Neural cell (in vitro differentiated cells): ENCODE measurements around the gene GRID2IP. TPM values are rescaled to one million over a fixed set of nuclear protein-coding genes. Genes with fewer than 3 reads are reported as not detected.

Source experiments
- H2AFZ ChIP-seq: fragments of 200-600, 300-800 bp; sonication (generic), shearing (Covaris generic); 2 replicates; pipeline ENCODE4 v1.6.0; 2014; ENCODE audit warnings: low read depth, mild to moderate bottlenecking, antibody characterized with exemption, low read length, moderate library complexity
- H3F3A ChIP-seq: fragments of 200-600 bp; shearing (Covaris generic); 2 replicates; pipeline ENCODE4 v1.6.1; 2016; ENCODE audit warnings: mild to moderate bottlenecking, moderate library complexity, mixed read lengths, antibody characterized with exemption, low read length; ENCODE audit not compliant: insufficient read depth, poor library complexity, severe bottlenecking
- H3K27ac ChIP-seq: fragments of 200-600, 300-800 bp; sonication (generic), shearing (Covaris generic); 2 replicates; pipeline ENCODE4 v1.5.1; 2014; ENCODE audit warnings: mild to moderate bottlenecking, low read length, moderate library complexity
- H3K27me3 ChIP-seq: fragments of 300-800, 200-600 bp; sonication (generic), shearing (Covaris generic); 2 replicates; pipeline ENCODE4 v1.6.0; 2014; ENCODE audit warnings: mild to moderate bottlenecking, low read depth, low read length, moderate library complexity; ENCODE audit not compliant: insufficient read depth
- H3K36me3 ChIP-seq: fragments of 300-800, 200-600 bp; sonication (generic), shearing (Covaris generic); 2 replicates; pipeline ENCODE4 v1.5.1; 2014; ENCODE audit warnings: mild to moderate bottlenecking, antibody characterized with exemption, low read length, moderate library complexity; ENCODE audit not compliant: insufficient read depth
- H3K4me2 ChIP-seq: fragments of 300-800, 200-600 bp; sonication (generic), shearing (Covaris generic); 2 replicates; pipeline ENCODE4 v1.6.0; 2014; ENCODE audit warnings: mild to moderate bottlenecking, low read length
- H3K4me3 ChIP-seq: fragments of 300-800, 200-600 bp; sonication (generic), shearing (Covaris generic); 2 replicates; pipeline ENCODE4 v1.5.1; 2014; ENCODE audit warnings: mild to moderate bottlenecking, low read length, moderate library complexity
- H3K79me2 ChIP-seq: fragments of 200-600 bp; shearing (Covaris generic); replicated peaks from 2 replicates; pipeline ENCODE4 v1.6.0; 2014; ENCODE audit warnings: mild to moderate bottlenecking, low read length, moderate library complexity; ENCODE audit not compliant: insufficient read depth
- H3K9ac ChIP-seq: fragments of 300-800, 200-600 bp; sonication (generic), shearing (Covaris generic); 2 replicates; pipeline ENCODE4 v1.6.1; 2016; ENCODE audit warnings: mild to moderate bottlenecking, low read length, mixed read lengths
- H3K9me2 ChIP-seq: fragments of 200-600 bp; shearing (Covaris generic); 2 replicates; pipeline ENCODE4 v1.6.1; 2016; ENCODE audit warnings: mild to moderate bottlenecking, low read length, mixed read lengths; ENCODE audit not compliant: insufficient read depth
- H3K9me3 ChIP-seq: fragments of 200-600, 300-800 bp; sonication (generic), shearing (Covaris generic); 2 replicates; pipeline ENCODE4 v1.6.1; 2016; ENCODE audit warnings: mild to moderate bottlenecking, mixed run types, low read length, moderate library complexity, mixed read lengths
- H4K20me1 ChIP-seq: fragments of 200-600 bp; shearing (Covaris generic); 2 replicates; pipeline ENCODE4 v1.6.1; 2016; ENCODE audit warnings: mild to moderate bottlenecking, mixed run types; ENCODE audit not compliant: insufficient read depth
- CTCF ChIP-seq: fragments of 450-650 bp; IDR thresholded peaks from 2 replicates; pipeline ENCODE4 v1.5.1; 2014; ENCODE audit warnings: antibody characterized with exemption, mild to moderate bottlenecking, moderate library complexity; ENCODE audit not compliant: poor library complexity, severe bottlenecking
- EP300 ChIP-seq: fragments of 450-650 bp; conservative IDR thresholded peaks from 2 replicates; pipeline ENCODE4 v1.6.1; 2014; ENCODE audit warnings: antibody characterized with exemption, mild to moderate bottlenecking, moderate library complexity; ENCODE audit not compliant: poor library complexity, severe bottlenecking
- EZH2 ChIP-seq: fragments of 200-600, 300-800 bp; shearing (Covaris generic), sonication (generic); IDR thresholded peaks from 2 replicates; pipeline ENCODE4 v1.6.1; 2014; ENCODE audit warnings: antibody characterized with exemption, low read length, borderline replicate concordance, mild to moderate bottlenecking; ENCODE audit not compliant: insufficient read depth, poor library complexity, severe bottlenecking
- MXI1 ChIP-seq: fragments of 450-650 bp; conservative IDR thresholded peaks from 2 replicates; pipeline ENCODE4 v1.6.1; 2014; ENCODE audit warnings: antibody characterized with exemption, mild to moderate bottlenecking; ENCODE audit not compliant: poor library complexity, severe bottlenecking
- POLR2AphosphoS5 ChIP-seq: IDR thresholded peaks from 2 replicates; pipeline ENCODE4 v1.6.1; 2012
- RAD21 ChIP-seq: fragments of 450-650 bp; conservative IDR thresholded peaks from 2 replicates; pipeline ENCODE4 v1.6.1; 2014; ENCODE audit warnings: antibody characterized with exemption, mild to moderate bottlenecking, moderate library complexity
- REST ChIP-seq: IDR thresholded peaks from 2 replicates; pipeline ENCODE4 v1.6.1; 2012; ENCODE audit warnings: borderline replicate concordance
- SMC3 ChIP-seq: fragments of 450-650 bp; conservative IDR thresholded peaks from 2 replicates; pipeline ENCODE4 v1.6.1; 2014; ENCODE audit warnings: antibody characterized with exemption, mild to moderate bottlenecking, moderate library complexity; ENCODE audit not compliant: poor library complexity
- TAF1 ChIP-seq: IDR thresholded peaks from 2 replicates; pipeline ENCODE4 v1.6.1; 2012; ENCODE audit warnings: low read depth
- polyA plus RNA-seq: library from polyadenylated mRNA; depleted of rRNA; stranded (reverse); fragments of >200 nt; gene quantifications from 2 replicates; pipeline ENCODE4 v1.2.3, GENCODE V29; 2014

GRID2IP gene
- polyA plus RNA-seq, 1 donor from 2014 or later = 0.32 TPM

- Histone ChIP-seq H3K9me2 (no peaks in the 10 kb centered on the region), H3K79me2 (no peaks in the 10 kb centered on the region), H3K27me3 (no peaks in the 10 kb centered on the region), H2AFZ (no peak overlapping the region), H3K4me3 (no peak overlapping the region), H3K9ac (no peak overlapping the region), H3K27ac (no peak overlapping the region), H3K9me3 (no peaks in the 10 kb centered on the region), H3K36me3 (no peaks in the 10 kb centered on the region), H3F3A (no peaks in the 10 kb centered on the region), H3K4me2 (no peak overlapping the region), H4K20me1 (no peaks in the 10 kb centered on the region)
- TF ChIP-seq SMC3 (no peak), REST (no peak), MXI1 (no peak), RAD21 (no peak), TAF1 (no peak), EP300 (no peak), POLR2AphosphoS5 (no peak)
Measured at GRCh38 chr7:6553448-6554044, 2.3 kb upstream of the GRID2IP start.

- H3K9ac ChIP-seq = no peak overlapping the region
- TF ChIP-seq MXI1 (no peak), RAD21 (no peak), EP300 (no peak), POLR2AphosphoS5 (no peak), CTCF (no peak), SMC3 (no peak), EZH2 (no peak), TAF1 (no peak), REST (no peak)
- no peaks in the 10 kb centered on the region for H3K27me3 ChIP-seq
- no peaks in the 10 kb centered on the region for H3K9me3 ChIP-seq
- H4K20me1 ChIP-seq = no peaks in the 10 kb centered on the region
- no peaks in the 10 kb centered on the region for H3K9me2 ChIP-seq
- no peak overlapping the region for H3K27ac ChIP-seq
- H3K36me3 ChIP-seq = no peaks in the 10 kb centered on the region
- no peaks in the 10 kb centered on the region for H3F3A ChIP-seq
- H2AFZ ChIP-seq = no peak overlapping the region
- H3K79me2 ChIP-seq = no peaks in the 10 kb centered on the region
- no peak overlapping the region for H3K4me3 ChIP-seq
- H3K4me2 ChIP-seq = no peak overlapping the region
Measured at GRCh38 chr7:6547400-6547799, 3.9 kb downstream of the GRID2IP start.
